ENCODE measurements around the gene WDFY2.
"Not testable (repeated sequence)": the region's sequence is repeated elsewhere in the genome, so short reads cannot be mapped to it uniquely, and the experiment has no call there.

DNA sequence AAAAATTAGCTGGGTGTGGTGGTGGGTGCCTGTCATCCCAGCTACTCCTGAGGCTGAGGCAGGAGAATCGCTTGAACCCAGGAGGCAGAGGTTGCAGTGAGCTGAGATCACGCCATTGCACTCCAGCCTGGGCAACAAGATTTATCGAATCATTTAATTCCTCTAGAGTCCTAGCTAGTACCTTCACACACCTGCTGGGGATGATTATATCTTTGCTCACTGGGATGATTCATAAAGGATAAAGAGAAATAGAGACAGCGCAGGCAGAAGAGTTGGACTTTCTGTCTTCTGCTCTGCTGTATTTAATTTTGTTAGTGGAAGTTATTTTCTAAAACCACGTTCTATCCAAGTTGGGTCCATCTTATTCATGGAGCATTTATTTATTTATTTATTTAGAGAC, 56.4 kb downstream of the WDFY2 start:
- TF ChIP-seq CTBP1 (IDR thresholded peaks at IDR 0.05; ENCODE audit: borderline replicate concordance); TARDBP (IDR thresholded peaks at IDR 0.05); NFRKB (IDR thresholded peaks at IDR 0.05); SUZ12 (IDR thresholded peaks at IDR 0.05); FOXM1 (IDR thresholded peaks at IDR 0.05; ENCODE audit: borderline replicate concordance); BHLHE40 (IDR thresholded peaks at IDR 0.05; ENCODE audit: borderline replicate concordance); ELF4 (IDR thresholded peaks at IDR 0.05); SP1 (IDR thresholded peaks at IDR 0.05); FOXA1 (IDR thresholded peaks at IDR 0.05); PKNOX1 (IDR thresholded peaks at IDR 0.05); ARNT (IDR thresholded peaks at IDR 0.05); FOXK2 (IDR thresholded peaks at IDR 0.05); HDGF (IDR thresholded peaks at IDR 0.05; ENCODE audit: borderline replicate concordance): not testable (repeated sequence)
